ENCODE data around the gene BPI. TPM values are rescaled to one million over a fixed set of nuclear protein-coding genes. Genes with fewer than 3 reads are reported as not detected.

BPI gene
- total RNA-seq, 1 experiment from 2014 or later: not detected

- Histone ChIP-seq H2BK12ac (ENCODE audit: insufficient read length, low read depth, low read length) (no peak overlapping the region), H2AK5ac (ENCODE audit: insufficient read length, low read length) (no peak overlapping the region), H3K27me3 (ENCODE audit: insufficient read depth, low read length) (no peaks in the 10 kb centered on the region), H3K4me2 (ENCODE audit: insufficient read depth, insufficient read length, low read length) (no peak overlapping the region), H3T11ph (ENCODE audit: low read length) (no peak overlapping the region), H3K56ac (ENCODE audit: insufficient read length, low read depth, low read length) (no peak overlapping the region), H2AFZ (ENCODE audit: low read length) (no peak overlapping the region), H3K79me2 (ENCODE audit: insufficient read depth, low read length) (no peaks in the 10 kb centered on the region), H3K79me1 (ENCODE audit: insufficient read depth, low read depth, low read length, poor library complexity, severe bottlenecking) (no peaks in the 10 kb centered on the region), H4K20me1 (ENCODE audit: control insufficient read depth, insufficient read depth, insufficient read length) (no peaks in the 10 kb centered on the region), H3K23me2 (ENCODE audit: insufficient read length, low read depth, low read length, poor library complexity, severe bottlenecking) (no peaks in the 10 kb centered on the region), H2BK120ac (ENCODE audit: low read depth, low read length, poor library complexity, severe bottlenecking) (no peak overlapping the region), H2BK5ac (ENCODE audit: insufficient read length, low read length) (no peak overlapping the region), H3K4ac (ENCODE audit: low read depth, low read length) (no peak overlapping the region), H3K18ac (ENCODE audit: insufficient read length, low read depth, low read length) (peak overlapping the region; percentile 14), H3K4me1 (ENCODE audit: insufficient read depth, low read length) (no peaks in the 10 kb centered on the region), H4K8ac (replicated peaks; ENCODE audit: insufficient read length, low read depth, low read length) (no peak overlapping the region), H4K91ac (ENCODE audit: insufficient read length, low read depth, low read length) (no peak overlapping the region), H2BK15ac (ENCODE audit: low read depth, low read length) (no peak overlapping the region), H3K23ac (ENCODE audit: insufficient read length, low read depth, low read length) (no peak overlapping the region), H4K5ac (ENCODE audit: insufficient read length, low read depth, low read length) (no peak overlapping the region), H3K27ac (ENCODE audit: insufficient read length, low read depth, low read length) (no peak overlapping the region), H3K14ac (ENCODE audit: insufficient read depth, low read length) (no peak overlapping the region), H2BK20ac (ENCODE audit: low read depth, low read length, poor library complexity, severe bottlenecking) (no peak overlapping the region), H3K9me3 (ENCODE audit: control insufficient read depth, low read depth, low read length) (no peaks in the 10 kb centered on the region), H3K9ac (ENCODE audit: extremely low read depth, insufficient read length, low read length) (no peak overlapping the region)
- TF ChIP-seq CTCF (conservative IDR thresholded peaks at IDR 0.05): no peak
- Mint-ChIP-seq H3K9me3 (no peaks in the 10 kb centered on the region), H3K4me3 (no peak overlapping the region), H3K36me3 (ENCODE audit: insufficient read depth in 1 of 3, low read depth in 3 of 3) (no peaks in the 10 kb centered on the region), H3K27ac (no peak overlapping the region), H3K4me1 (peaks cover 6 to 15% of the 10 kb centered on the region in 2 experiments), H3K27me3 (ENCODE audit: low read depth) (peaks cover 15% of the 10 kb centered on the region)
- DNase-seq: no peak
- WGBS (ENCODE audit: extremely low coverage, insufficient read length, low lambda C conversion rate): no CpG with 5 or more reads among the region's 8 CpGs
These were observed 3.6 kb downstream of the BPI start for GRCh38 chr20:38307371-38308046.
